Transverse colon (tissue), 4 donors: ENCODE measurements around the gene CNOT11.
"Not testable (repeated sequence)": the region's sequence is repeated elsewhere in the genome, so short reads cannot be mapped to it uniquely, and the experiment has no call there.

Experiments
- CTCF ChIP-seq, 5 experiments: fragments of 200-600 bp in 3 of 5; fragments of 450-650 bp in 2 of 5; sonication (generic) in 3 of 5; IDR thresholded peaks; 1 replicate in 2 of 5; 2 replicates in 3 of 5; pipeline ENCODE4 v1.5.1; 2016 to 2017; ENCODE audit warnings: antibody characterized with exemption in 5 of 5, inconsistent platforms in 3 of 5, mild to moderate bottlenecking in 2 of 5, moderate library complexity in 1 of 5
- POLR2AphosphoS5 ChIP-seq, 3 donors: sonication (generic); formaldehyde crosslinking; IDR thresholded peaks; one replicate each; pipeline ENCODE4 v1.6.1; 2016; ENCODE audit warnings: antibody characterized with exemption in 3 of 3

- not testable (repeated sequence) for TF ChIP-seq CTCF, POLR2AphosphoS5 (IDR thresholded peaks at IDR 0.05)
These were observed 8.3 kb upstream of the CNOT11 start for GRCh38 chr2:101244373-101244772.
